ENCODE measurements around the gene PTPN3.

Gene PTPN3

DNA sequence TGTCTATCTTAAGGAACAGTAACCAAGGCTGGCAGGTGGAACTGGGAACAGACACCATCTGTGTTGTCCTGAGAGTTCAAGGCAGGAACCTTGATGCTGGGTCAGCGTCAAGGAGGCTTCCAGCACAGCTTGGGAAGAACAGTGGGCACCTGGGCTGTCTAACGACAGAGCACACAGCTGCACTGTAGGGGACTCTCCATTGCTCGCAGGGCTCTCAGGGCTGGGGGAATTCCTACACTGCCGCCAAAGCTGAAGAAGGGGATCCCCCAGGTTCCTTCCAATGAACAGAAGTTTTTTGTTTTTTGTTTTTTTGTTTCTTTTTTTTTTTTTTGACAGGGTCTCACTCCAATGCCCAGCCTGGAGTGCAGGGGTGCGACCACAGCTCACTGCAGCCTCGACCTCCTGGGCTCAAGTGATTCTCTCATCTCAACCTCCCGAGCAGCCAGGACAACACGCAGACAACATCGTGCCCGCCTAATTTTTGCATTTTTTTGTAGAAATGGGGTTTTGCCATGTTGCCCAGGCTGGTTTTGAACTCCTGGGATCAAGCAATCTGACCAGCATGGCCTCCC, 81.9 kb downstream of the PTPN3 start:
- no peak overlapping the region for H3K27ac ChIP-seq (ENCODE audit: low read depth, low read length)

GRCh38 chr9:109414125-109414785, 83.9 kb downstream of the PTPN3 start:
- H4K20me1 ChIP-seq (ENCODE audit: low read depth, low read length) = no peaks in the 10 kb centered on the region
- H3K4me2 ChIP-seq (ENCODE audit: low read depth, low read length, poor library complexity, severe bottlenecking) = no peak overlapping the region
- no peak for TF ChIP-seq EZH2phosphoT487 (conservative IDR thresholded peaks at IDR 0.05; ENCODE audit: low read length)
- TF ChIP-seq, protein P1, sequence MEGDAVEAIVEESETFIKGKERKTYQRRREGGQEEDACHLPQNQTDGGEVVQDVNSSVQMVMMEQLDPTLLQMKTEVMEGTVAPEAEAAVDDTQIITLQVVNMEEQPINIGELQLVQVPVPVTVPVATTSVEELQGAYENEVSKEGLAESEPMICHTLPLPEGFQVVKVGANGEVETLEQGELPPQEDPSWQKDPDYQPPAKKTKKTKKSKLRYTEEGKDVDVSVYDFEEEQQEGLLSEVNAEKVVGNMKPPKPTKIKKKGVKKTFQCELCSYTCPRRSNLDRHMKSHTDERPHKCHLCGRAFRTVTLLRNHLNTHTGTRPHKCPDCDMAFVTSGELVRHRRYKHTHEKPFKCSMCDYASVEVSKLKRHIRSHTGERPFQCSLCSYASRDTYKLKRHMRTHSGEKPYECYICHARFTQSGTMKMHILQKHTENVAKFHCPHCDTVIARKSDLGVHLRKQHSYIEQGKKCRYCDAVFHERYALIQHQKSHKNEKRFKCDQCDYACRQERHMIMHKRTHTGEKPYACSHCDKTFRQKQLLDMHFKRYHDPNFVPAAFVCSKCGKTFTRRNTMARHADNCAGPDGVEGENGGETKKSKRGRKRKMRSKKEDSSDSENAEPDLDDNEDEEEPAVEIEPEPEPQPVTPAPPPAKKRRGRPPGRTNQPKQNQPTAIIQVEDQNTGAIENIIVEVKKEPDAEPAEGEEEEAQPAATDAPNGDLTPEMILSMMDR (IDR thresholded peaks at IDR 0.05; ENCODE audit: insufficient read depth, low read length, poor library complexity, severe bottlenecking) = no peak
- no peaks in the 10 kb centered on the region for H3K9me2 ChIP-seq (replicated peaks; ENCODE audit: insufficient read depth, low read length)
- H3K9ac ChIP-seq (ENCODE audit: low read length) = no peak overlapping the region
- no peak overlapping the region for H3K27ac ChIP-seq (ENCODE audit: low read depth, low read length)
- no peak overlapping the region for H3K4me3 ChIP-seq (ENCODE audit: insufficient read depth, low read length, poor library complexity, severe bottlenecking)
- no peaks in the 10 kb centered on the region for H3F3A ChIP-seq (ENCODE audit: insufficient read depth)
- no peaks in the 10 kb centered on the region for H3K36me3 ChIP-seq (ENCODE audit: low read length)
- H3K79me2 ChIP-seq (ENCODE audit: insufficient read depth, low read length) = no peaks in the 10 kb centered on the region
- H2AFZ ChIP-seq (ENCODE audit: low read depth, low read length, severe bottlenecking) = no peak overlapping the region
- H3K27me3 ChIP-seq (ENCODE audit: low read length) = no peaks in the 10 kb centered on the region
- H3K9me3 ChIP-seq (ENCODE audit: insufficient read depth, low read length) = no peaks in the 10 kb centered on the region

More for the DNA sequence above, 81.9 kb downstream of the PTPN3 start:
- no peak overlapping the region for H3K9ac ChIP-seq (ENCODE audit: low read length)
- no peaks in the 10 kb centered on the region for H3K79me2 ChIP-seq (ENCODE audit: insufficient read depth, low read length)
- no peaks in the 10 kb centered on the region for H3K36me3 ChIP-seq (ENCODE audit: low read length)
- H3K9me3 ChIP-seq (ENCODE audit: insufficient read depth, low read length) = no peaks in the 10 kb centered on the region
- H4K20me1 ChIP-seq (ENCODE audit: low read depth, low read length) = no peaks in the 10 kb centered on the region
- no peak overlapping the region for H3K4me2 ChIP-seq (ENCODE audit: low read depth, low read length, poor library complexity, severe bottlenecking)
- no peaks in the 10 kb centered on the region for H3K9me2 ChIP-seq (replicated peaks; ENCODE audit: insufficient read depth, low read length)
- H3K4me3 ChIP-seq (ENCODE audit: insufficient read depth, low read length, poor library complexity, severe bottlenecking) = no peak overlapping the region
- H3K27me3 ChIP-seq (ENCODE audit: low read length) = no peaks in the 10 kb centered on the region
- H3F3A ChIP-seq (ENCODE audit: insufficient read depth) = no peaks in the 10 kb centered on the region
- no peak overlapping the region for H2AFZ ChIP-seq (ENCODE audit: low read depth, low read length, severe bottlenecking)
- TF ChIP-seq, protein P1 (IDR thresholded peaks at IDR 0.05; ENCODE audit: insufficient read depth, low read length, poor library complexity, severe bottlenecking) = no peak
- TF ChIP-seq EZH2phosphoT487 (conservative IDR thresholded peaks at IDR 0.05; ENCODE audit: low read length) = no peak

- H3K4me2 ChIP-seq (ENCODE audit: low read depth, low read length, poor library complexity, severe bottlenecking) = peak overlapping the region; percentile 34
- H3K79me2 ChIP-seq (ENCODE audit: insufficient read depth, low read length) = no peaks in the 10 kb centered on the region
- no peak overlapping the region for H3K4me3 ChIP-seq (ENCODE audit: insufficient read depth, low read length, poor library complexity, severe bottlenecking)
- H3F3A ChIP-seq (ENCODE audit: insufficient read depth) = no peaks in the 10 kb centered on the region
- no peaks in the 10 kb centered on the region for H3K36me3 ChIP-seq (ENCODE audit: low read length)
- no peaks in the 10 kb centered on the region for H3K27me3 ChIP-seq (ENCODE audit: low read length)
- TF ChIP-seq EZH2phosphoT487 (conservative IDR thresholded peaks at IDR 0.05; ENCODE audit: low read length) = no peak
- TF ChIP-seq, protein P1 (IDR thresholded peaks at IDR 0.05; ENCODE audit: insufficient read depth, low read length, poor library complexity, severe bottlenecking) = peak; percentile 57
- H4K20me1 ChIP-seq (ENCODE audit: low read depth, low read length) = no peaks in the 10 kb centered on the region
- H3K27ac ChIP-seq (ENCODE audit: low read depth, low read length) = no peak overlapping the region
- H2AFZ ChIP-seq (ENCODE audit: low read depth, low read length, severe bottlenecking) = peak overlapping the region; percentile 29
- H3K9me2 ChIP-seq (replicated peaks; ENCODE audit: insufficient read depth, low read length) = no peaks in the 10 kb centered on the region
- no peak overlapping the region for H3K9ac ChIP-seq (ENCODE audit: low read length)
- no peaks in the 10 kb centered on the region for H3K9me3 ChIP-seq (ENCODE audit: insufficient read depth, low read length)
Observed at GRCh38 chr9:109411798-109412352, 86.2 kb downstream of the PTPN3 start.

Data from SU-DHL-6 (cell line).